GM18858 (cell line): ENCODE measurements around the gene SPRING1.
"Not testable (repeated sequence)": the region's sequence is repeated elsewhere in the genome, so short reads cannot be mapped to it uniquely, and the experiment has no call there.

Experiments used
- ATAC-seq: cut with Tn5 transposase; IDR thresholded peaks from one replicate; pipeline ENCODE4 v1.9.1; 2021; ENCODE audit not compliant: unreplicated experiment

SPRING1 gene

DNA sequence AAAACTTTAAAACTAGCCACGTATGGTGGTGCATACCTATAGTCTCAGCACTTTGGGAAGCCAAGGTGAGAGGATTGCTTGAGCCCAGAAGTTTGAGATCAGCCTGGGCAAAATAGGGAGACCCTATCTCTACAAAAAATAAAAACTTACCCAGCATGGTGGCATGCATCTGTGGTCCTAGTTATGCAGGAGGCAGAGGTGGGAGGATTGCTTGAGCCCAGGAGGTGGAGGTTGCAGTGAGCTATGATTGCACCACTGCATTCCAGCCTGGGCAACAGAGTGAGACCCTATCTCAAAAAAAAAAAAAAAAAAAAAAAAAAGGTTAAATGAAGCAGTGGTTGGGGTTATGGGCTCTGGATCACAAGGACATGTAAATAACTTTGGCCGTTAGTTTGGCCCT lies 4.9 kb upstream of the SPRING1 start:
- not testable (repeated sequence) for ATAC-seq

DNA sequence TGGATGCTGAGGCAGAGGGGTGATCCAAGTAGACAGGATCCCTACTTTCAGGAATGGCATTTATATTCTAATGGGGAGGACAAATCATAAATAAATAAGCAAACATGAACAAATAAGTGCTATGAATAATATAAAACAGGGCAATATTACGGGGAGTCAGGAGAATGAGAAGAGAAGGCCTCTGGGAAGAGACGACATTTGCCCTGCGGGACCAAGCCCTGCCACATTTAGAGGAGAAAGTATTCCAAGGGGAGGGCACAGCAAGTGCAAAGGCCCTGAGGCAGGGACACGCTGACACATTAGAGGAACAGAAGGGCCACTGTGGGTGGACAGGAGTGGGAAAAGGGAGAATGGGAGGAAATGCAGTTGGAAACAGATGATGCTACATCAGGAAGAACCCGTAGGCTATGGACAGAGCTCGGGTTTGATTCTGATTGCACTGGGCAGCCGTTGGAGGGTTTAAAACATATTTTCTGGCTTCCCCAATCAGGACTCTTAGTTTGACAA lies 1.6 kb upstream of the SPRING1 start:
- ATAC-seq = no peak

DNA sequence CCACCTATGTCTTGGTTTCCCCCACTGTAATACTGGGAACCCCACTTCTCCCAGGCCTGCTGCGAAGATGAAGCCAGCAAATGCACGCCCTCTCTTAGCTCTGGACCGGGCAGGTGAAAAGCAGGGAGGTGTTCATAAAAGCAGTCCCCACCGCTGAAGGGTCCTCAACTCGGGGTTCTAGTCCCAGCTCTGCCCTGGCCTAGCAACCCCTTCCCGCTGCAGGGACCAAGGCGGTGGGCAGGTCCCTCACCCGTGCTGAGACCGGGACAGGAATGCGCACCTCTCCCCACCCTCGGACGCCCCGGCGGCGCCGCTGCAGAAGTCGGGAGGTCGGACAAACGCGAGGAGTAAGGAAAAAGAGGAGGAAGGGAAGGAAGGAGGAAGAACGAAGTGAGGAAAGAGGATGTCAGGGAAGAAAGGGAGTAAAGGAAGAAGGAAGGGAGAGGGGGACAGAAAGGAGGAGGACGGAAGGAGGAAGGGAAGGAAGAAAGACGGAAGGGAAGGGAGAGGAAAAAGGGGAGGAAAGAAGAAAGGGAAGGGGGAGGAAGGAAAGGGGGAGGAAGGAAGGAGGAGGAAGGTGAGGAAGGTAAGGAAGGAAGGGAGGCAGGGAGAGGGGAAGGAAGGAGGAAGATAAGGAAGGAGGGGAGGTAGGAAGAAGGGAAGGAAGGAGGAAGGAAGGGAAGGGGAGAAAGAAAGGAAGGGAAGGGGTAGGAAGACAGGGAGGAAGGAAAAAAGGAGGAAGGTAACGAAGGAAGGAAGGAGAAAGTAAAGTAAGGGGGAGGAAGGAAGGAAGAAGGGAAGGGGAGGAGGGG lies 701 bp downstream of the SPRING1 start:
- no peak for ATAC-seq

DNA sequence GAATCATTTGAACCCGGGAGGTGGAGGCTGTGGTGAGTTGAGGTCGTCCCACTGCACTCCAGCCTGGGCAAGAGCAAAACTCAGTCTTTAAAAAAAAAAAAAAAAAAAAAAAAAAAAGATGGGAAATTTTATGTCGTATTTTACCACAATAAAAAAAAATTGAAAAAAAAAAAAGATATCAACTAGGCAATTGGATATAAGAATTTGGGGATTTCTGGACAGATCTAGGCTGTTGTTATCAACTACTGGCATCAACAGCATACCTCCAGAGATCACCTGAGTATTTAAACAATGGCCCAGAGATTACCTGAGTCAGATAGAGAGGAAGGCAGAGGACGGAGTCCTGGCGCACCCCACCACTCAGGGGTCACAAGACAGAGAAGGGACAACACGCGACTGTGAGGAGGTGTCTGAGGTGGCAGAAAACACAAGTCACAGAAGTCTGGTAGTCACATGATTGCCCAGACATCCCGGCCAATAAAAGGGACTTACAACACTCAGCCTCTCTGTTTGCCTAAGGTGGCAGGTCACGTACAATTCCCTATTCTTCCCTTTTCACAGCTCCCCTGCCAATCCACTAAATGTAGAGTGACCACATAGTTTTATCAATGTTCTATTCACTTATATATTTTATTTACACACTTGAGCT lies 1.8 kb downstream of the SPRING1 start:
- ATAC-seq = no peak

DNA sequence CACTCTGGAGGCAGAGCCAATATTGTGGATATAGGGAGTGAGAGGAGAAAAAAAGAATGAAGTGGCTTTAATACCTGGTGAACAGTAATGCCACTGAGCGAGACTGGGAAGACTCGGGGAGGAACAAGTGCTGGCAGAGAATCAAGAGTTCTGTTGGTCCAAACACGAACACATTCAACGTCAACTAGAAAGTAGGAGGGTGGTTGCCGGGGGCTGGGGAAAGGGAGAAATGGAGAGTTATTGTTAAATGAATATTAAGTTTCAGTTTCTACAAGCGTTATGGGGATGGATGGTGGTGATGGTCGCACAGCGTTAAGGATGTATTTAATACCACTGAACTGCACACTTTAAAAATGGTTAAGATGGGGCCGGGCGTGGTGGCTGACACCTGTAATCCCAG lies 2.8 kb downstream of the SPRING1 start:
- no peak for ATAC-seq

DNA sequence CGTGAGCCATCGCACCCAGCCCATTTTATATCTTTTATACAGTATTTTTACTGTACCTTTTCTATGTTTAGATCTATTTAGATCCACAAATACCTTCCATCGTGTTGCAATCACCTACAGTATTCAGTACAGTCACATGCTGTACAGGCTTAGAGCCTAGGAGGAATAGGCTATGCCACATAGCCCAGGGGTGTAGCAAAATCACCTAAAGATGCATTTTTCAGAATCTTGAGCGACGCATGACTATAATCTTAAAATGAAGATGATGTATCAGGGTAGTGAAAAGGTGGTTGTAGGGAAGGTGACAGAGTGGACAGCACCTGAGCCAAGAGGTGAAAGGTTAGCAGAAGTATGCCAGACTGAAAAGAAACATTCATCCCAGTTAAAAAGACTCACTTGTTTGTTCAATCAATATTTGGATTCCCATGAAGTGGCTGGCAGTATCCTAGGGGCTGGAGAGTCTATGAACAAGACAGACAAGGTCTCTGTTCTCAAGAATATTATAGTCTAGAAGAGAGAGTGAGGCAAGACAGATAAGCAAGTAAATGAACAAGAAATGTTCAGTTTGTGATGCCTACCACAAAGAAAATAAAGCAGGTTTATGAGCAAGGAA lies 3.6 kb downstream of the SPRING1 start:
- ATAC-seq = no peak

DNA sequence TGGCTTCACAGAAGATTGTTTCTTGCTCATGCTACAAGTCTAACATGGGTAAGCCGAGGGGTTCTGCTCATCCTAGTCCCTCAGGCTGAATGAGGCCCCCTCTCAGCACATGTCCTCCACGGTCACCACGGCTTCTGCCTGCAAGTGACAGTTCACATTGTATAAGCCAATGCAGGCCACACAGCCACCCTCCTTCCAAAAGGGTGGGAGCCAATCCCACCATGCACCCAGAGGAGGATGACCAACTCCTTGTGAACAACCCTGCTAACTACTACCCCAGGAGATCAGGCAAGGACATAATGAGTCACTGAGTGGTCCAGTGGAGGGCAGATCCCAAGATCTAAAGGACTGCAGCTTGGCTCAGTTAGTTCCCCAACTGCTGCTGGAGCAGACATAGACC lies 6.1 kb downstream of the SPRING1 start:
- ATAC-seq = no peak

DNA sequence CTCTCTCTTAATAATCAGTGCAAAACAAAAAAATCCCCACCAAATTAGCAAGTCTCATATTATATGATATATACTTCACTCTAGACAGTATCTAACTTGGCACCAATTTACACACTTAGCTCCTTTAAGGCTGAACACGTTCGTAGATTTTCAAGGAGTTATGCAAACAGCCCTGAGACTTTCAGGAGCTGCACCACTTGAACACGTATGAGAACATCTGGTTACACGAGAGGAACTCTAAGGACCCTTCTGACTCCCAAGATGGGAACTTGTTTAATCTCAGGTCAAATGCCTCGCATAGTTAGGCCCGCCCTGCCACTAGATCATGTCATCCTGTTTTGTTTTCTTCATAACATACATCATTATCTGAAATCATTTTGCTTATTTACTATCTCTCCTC lies 10.0 kb downstream of the SPRING1 start:
- ATAC-seq = no peak

DNA sequence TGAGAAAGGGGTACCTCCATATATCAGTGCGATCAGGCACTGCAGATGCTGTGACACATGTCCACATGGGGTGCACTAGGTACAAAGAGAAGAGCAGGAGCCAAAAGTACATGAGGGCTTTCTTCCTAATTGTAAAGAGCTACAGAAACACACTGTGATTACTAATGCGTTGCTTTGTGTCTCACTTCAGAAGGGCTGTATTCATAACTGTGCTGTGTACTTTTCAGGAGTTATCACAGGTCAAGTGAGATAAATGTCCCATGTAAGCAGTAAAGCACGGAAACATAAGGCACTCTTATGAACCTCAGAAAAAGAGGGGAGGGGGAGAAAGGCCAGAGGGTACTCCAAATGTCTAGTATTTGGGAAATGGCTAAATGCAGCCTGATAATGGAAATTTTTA lies 10.6 kb downstream of the SPRING1 start:
- ATAC-seq = no peak

DNA sequence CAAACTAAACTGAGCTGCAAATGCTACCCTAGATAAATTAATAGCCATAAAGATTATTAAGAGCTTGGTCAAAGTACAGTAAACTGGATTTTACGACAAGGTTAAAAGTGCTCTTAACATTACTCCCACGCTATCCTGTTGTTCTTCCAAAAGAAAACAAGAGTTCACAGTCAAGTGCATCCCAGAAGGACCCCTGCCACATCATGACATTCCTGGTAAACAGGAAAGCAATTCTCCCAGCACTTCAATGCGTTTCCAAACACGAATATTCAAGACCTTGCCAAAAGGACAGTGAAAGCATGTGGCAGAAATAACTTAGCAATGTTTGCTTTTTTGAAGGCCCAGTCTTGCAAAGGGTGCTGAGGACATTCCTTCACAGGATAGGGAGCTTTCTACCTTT lies 11.2 kb downstream of the SPRING1 start:
- ATAC-seq = no peak

DNA sequence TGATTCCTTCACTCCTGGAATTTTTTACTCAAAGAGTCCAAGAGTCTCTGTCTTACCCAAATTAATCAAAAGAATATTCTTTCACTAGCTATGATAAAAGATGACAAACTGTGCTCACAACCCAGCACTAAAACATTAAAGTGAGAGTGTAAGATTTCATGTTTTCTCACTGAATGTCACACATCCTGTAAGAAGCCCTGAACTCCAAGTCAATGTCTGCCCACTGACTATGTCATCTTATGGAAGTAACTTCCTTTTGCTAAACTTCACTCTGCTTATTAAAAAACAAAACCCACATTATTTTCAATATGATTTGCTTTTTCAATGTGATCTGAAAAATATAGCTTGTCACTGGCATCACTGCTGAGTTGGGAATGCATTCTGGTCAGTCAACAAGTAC lies 15.6 kb downstream of the SPRING1 start:
- ATAC-seq = no peak

DNA sequence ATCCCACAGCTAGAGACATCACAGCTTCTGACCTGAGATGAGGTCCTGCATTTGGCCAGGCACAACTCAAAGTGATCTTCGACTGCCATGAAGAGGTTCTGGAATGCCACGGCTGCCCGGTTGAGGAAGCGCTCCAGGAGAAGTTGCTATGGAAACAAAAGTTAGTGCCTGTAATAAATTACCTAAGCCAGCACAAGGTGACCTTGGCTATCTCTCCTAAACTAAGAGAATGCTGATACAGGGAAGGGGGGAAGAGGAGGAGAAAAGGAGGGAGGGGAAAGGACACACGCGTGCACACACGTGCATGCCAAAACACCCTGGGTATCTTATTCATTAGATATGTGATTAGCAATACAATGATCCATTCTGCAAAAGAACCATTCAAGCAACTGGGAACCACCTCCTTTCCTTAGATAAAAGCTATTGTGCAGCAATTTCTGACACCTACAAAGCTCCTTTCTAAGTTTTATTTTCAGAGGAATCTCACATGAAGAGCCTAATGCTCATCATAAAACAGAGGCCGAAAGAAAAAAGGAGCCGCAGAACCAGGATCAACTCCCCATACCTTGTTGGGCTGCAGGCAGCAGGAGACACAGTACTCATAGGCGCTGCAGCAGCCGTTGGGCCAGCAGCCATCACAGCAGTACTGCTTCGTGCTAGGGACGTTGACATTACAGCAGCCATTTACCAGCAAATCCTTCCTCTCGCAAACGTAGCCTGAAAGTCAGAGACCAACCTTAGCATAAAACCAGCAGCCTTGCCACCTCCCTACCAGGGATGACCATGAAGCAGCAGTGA lies 17.9 kb downstream of the SPRING1 start:
- ATAC-seq = no peak

DNA sequence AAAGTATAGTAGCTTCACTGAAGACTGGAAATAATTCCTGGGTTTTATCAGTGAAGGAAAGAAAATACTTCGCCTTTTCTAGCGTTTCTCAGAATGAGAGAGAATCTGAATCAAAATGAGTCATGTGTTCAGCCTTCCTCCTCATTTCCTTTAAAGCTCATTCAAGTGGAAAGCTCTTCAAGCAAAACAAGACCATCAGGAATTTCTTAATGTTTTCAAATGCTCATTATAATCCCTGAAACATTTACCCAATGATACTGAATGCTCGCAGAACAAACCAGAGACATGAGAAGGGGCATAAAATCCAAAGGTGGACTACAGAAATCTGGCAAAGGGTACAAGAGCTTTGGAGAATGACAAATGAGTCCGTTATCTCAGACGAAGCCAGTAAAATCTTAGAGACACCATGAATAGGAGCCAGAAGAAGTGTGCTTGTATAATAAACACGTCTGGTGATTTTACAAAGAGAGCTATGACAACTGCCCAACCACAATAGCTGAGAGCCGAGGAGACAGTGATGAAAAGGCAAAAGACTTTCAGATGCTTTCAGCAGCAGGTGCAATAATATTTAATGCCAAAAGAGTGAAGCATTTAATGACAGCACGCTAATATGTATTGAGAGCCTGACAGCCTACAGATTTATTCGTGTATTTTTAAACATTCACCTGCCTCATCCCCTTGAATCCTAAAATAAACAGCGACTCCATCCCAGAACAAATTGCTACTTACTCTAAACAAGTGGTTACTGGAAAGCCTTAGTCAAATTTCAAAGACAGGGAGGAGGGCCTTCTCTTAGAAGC lies 19.0 kb downstream of the SPRING1 start:
- no peak for ATAC-seq

DNA sequence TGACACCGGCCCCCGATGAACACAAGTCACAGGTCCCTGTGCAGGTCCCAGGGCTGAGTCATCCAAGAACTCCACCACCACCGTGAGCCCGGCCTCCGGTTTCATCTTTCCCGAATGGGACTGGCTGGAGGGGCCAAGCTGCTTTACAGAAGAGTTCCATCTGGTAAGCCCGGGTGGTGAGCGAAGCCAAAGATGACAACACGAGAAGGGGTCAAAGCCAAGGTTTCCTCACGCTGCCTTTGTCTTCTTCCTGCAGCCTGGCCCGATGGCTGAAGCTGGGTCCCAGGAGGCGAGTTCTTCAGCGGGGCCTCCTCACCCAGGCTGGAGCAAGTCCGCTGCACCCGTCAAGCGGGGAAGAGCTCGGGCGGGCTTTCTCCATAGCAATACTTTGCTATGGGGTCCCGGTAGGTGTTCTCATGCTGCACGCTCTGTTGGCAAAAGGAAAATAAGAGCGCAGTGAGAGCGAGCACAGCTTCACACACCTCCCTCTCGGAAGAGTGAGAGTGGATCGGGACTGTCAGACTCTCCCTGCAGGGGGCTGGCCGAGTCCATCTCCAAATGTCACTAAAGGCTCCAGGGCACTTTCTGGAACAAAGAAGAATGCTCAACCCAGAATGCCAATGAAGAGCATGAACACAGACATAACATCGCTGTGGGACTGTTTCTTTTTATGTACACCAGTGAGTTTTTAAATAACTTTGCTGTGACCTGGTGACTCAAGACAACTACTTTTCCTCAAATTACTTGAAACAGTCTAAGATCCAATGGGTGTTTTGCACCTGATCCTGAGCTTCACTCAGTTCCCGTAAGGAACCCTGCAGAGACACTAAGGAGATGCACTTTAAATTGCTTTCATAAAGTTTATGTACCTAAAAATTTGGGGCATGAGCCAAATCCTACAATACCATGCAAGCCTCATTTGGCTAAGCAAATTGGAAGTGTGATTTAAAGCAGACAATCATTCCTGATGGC lies 20.1 kb downstream of the SPRING1 start:
- no peak for ATAC-seq

DNA sequence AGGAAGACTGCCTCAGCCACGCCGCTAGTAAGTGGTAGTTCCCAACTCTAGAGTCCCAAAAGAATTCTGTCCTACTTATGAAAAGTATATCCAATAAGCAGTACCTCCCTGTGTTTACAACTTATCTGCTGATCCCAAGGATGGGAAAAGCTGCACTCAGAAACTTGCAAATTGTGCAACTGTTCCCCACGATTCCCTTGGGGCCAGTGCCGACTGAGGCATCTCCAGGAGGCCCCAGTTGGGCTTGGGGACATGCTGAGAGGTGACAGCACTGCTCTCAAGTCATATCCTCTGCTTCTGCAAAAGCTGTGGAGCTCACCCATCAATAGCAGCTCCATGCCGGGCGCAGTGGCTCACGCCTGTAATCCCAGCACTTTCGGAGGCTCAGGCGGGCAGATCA lies 23.7 kb downstream of the SPRING1 start:
- no peak for ATAC-seq

DNA sequence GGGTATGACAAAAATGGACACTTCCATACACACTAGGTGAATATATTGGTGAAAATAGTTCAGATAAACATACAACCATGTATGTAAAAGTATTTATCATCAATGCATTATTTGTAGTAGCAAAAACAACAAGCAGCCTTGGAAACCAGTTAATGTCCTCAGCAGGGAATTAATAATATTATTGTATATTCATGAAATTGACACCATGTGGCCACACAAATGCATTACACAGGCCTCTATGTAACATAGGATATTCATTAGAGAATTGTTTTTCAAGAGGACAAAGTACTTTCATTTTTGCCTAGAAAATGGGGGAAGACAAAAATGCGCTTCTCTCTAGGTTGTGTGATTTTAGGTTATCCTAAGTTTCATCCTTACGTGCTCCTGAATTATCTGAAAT lies 24.3 kb downstream of the SPRING1 start:
- ATAC-seq = no peak

DNA sequence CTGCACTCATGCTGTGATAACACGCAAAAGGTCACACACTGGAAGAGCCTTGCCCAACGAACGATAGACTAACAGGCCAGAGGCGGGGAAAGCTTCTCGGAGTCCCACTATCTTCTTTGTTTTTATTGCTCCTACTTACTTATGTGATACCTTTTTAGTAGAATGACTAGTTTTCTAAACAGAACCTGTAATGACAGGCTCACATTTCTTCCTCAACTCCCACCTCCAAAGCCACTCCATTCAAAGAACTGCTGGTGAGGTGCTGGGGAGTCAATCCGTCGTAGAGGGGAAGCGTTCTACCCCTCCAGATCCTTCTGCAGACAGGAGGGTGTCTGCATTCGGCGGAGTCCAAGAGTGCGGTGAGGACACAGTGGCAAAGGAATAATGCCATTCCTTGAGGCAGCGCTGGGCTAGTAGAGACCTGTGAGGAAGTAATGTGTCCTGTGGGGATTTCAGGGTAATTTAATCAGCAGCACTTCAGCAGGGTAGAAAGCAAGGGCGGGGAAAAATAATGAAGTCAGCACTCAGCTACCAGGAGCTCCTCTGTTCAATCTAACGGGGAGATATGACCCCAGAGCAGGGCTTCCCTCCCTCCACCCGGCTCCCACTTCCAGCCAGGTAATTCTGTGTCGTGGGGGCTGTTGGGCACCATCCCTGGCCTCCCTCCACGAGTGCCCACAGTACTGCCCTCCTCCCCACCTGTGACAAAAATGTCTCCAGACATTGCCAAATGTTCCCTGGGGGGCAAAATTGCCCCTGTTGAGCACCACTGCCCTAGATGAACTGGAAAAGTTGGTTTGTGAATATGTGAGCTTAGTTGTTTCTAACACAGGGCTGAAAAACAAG lies 25.2 kb downstream of the SPRING1 start:
- no peak for ATAC-seq

DNA sequence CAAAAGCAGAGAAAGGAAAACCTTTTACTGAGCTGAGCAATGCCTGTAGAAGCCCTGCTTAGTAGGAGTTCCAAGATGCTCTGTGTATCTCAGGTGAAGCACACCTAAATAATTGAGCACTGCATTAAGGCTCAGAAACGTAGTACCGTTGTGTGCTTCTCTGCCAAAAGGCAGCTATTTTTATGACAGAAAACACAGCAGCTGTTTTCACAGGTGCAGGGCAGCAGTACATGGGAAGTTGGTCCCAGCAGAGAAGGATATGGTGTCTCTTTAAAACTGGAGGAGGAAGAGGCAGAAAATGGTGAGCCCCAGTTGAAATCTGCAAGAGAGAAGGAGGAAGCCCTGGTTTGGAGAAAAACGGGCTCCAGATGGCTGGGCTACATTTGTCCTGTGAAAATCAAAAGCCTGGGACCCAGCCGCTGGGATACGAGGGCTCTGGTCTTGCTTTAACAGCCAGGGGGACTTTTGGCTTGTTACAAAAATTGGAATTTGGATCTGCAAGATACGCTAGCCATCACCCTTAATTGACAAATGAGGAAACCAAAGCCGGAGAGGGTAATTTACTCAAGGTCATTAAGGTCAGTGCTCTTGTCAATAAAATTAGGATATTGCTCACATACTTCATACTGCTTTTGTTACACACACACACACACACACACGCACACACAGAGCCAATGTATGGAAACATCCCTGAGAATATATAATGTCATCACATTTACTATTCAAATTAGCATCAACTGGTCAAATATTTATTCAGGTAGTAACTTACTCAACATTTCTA lies 27.3 kb downstream of the SPRING1 start:
- ATAC-seq = no peak
